NCI-H69 (cell line): ENCODE data around the gene EYS.
A peak's percentile ranks its signal among the peaks of the same experiment; 100 is the strongest.
"Not testable (repeated sequence)": the region's sequence is repeated elsewhere in the genome, so short reads cannot be mapped to it uniquely, and the experiment has no call there.

Experiments used
- DNase-seq: peaks from one replicate; lab custom pipeline; 2025; lab: John Stamatoyannopoulos, UW

Gene EYS

GRCh38 chr6:64238908-64239307, 1468.1 kb downstream of the EYS start:
- DNase-seq: not testable (repeated sequence)

- no peak for DNase-seq
These were observed 1469.0 kb downstream of the EYS start for GRCh38 chr6:64238071-64238470.

DNA sequence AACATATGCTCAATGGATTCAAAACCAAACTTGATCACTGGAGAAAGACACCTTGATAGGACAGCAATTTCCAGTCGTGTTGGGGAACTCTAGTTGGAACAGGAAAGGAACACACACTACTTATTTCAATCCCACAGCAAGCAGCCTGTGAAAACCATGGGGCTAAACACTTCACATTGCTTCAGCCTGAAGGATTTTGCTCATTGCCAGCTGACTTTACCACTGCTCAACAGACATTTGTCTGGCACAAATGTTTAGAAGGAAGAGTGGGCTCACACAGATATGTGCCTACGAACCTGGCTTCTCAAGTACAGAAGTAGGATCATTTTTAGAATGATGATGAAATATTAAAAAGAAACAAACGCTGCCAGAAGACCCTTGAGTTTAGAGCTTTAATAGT, 1473.3 kb downstream of the EYS start:
- peak; percentile 23 for DNase-seq

DNA sequence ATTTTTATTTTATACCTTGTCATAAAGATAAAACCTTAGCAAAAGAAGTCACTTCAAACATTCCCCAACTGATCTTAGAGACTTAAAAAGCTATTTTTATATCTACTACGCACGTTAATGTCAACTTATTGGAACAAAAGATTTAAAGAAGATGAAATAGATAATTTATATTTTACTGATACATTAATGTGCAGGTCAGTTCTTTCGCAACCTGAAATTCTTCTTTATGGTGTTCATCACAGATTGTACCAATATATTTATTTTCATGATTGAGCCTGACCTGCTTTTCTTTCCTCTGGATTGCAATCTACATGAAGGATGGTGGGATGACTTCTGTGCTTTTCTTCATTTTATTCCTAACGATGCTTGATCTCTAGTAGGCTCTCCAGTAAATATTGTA, 1475.1 kb downstream of the EYS start:
- no peak for DNase-seq

- DNase-seq: peak; percentile 54
These were observed 1476.5 kb downstream of the EYS start for GRCh38 chr6:64230530-64230929.

- DNase-seq: no peak
These were observed 1479.2 kb downstream of the EYS start for GRCh38 chr6:64227863-64228262.

DNA sequence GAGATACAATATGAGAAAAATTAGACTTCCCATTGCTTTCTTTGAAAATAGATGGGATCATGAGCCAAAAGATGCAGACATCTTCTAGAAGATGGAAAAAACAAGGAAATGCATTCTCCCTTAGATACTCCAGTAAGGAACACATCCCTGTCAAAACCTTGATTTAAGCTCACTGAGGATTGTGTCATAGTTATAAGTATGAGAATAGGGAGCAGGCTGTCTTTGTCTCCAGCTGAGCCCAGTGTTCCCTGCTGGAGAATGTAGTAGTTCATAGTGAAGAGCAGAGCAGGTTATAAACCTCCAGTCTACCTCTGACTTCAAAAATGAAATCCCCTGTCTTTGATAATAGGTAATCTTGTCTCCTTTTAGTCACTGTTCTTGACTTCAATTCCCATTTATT, 1481.5 kb downstream of the EYS start:
- DNase-seq: peak; percentile 48

- DNase-seq: peak; percentile 90
These were observed 1482.2 kb downstream of the EYS start for GRCh38 chr6:64224819-64225218.

- DNase-seq: no peak
These were observed 1485.2 kb downstream of the EYS start for GRCh38 chr6:64221776-64222175.

- no peak for DNase-seq
These were observed 1486.2 kb downstream of the EYS start for GRCh38 chr6:64220801-64221200.

- DNase-seq: no peak
These were observed 1489.1 kb downstream of the EYS start for GRCh38 chr6:64217721-64218620.

DNA sequence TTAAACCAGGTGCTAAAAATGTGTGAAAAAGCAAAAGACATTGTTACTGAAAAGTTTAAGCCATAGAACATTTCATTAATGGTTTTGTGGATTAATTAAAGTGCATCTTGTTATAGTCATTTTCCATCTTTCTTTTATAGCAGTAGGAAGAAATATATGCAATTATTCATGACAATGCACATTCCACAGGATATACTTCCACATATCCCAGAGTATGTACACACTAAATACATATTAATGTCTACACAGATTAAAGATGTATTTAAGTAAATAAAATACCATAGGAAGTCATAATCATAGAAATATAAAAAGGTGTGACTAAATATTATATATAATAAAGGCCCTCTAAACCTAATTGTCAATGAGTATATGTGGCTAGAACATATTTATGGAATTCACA, 1492.7 kb downstream of the EYS start:
- no peak for DNase-seq

DNA sequence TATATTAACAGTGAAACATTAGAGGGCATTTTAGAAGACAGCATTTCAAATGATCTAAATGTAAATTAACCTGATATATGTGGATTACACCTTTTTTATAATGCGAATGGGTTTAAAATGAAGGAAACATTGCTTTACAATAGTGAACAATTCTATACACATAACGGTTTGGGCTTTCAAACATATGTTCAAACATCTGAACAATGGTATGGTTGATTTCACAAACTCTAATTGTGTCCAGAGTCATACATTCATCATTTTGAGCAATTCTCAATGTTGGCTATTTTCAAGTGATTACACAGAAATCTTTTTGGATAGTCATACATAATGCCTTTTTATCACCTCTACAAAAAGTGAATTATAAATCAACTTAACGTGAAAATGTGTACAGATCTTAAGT, 1493.3 kb downstream of the EYS start:
- no peak for DNase-seq

DNA sequence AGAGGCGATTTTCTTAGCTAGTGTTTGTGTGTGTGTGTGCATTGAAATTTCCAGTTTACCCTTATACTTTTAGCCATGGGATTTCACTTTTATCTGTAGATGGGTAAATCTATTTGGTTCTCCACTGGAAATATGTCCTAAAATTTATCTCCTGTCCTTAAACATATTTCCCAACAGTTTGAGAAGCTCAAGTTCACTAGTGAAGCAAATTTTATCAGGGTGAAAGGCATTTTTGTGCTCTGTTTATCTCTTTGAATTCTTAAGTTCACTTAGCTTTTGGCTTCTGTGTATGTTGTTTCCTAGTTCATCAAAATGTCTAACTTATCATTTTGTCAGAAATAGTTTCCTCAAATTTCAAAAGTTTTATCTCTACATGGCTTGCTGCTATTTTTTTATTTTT, 1509.8 kb downstream of the EYS start:
- no peak for DNase-seq

DNA sequence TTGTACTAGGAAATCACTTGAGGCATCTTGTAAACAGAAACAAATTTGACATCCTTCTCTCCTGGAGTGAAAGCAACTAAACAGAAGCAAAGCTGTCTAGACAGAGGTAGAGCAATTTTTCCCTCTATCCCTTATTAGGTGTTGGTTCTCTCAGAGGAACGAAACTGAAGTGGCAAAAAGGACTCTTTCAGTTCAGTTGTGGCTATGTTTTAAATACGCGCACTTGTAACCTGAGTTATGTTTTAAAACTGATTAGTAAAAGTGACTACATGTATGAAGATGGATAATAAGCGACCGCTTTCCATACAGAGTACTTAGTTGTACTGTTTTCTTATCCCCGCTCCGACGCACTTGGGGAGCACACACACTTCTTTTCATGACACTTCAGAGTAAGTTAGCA, 1520.4 kb downstream of the EYS start:
- DNase-seq: no peak

- no peak for DNase-seq
These were observed 1521.4 kb downstream of the EYS start for GRCh38 chr6:64185621-64186020.

GRCh38 chr6:64175296-64175695, 1531.7 kb downstream of the EYS start:
- DNase-seq: no peak

DNA sequence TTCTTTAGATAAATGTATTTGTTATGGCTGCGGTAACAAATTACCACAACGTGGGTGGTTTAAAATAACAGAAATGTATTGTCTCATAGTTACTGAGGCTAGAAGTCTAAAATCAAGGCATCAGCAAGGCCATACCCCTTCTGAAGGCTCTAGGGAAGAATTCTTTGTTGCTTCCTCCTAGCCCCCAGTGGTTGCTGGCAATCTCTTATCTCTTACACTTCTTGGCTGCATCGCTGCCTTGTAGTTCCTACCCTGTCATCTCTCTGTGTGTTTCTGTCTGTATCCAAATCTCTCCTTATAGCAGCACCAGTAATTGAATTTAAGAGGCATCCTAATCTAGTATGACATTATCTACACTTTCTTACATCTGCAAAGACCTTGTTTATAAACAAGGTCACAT, 1536.7 kb downstream of the EYS start:
- no peak for DNase-seq

- no peak for DNase-seq
These were observed 1546.5 kb downstream of the EYS start for GRCh38 chr6:64160486-64160885.

- peak; percentile 12 for DNase-seq
These were observed 1552.0 kb downstream of the EYS start for GRCh38 chr6:64155063-64155462.

DNA sequence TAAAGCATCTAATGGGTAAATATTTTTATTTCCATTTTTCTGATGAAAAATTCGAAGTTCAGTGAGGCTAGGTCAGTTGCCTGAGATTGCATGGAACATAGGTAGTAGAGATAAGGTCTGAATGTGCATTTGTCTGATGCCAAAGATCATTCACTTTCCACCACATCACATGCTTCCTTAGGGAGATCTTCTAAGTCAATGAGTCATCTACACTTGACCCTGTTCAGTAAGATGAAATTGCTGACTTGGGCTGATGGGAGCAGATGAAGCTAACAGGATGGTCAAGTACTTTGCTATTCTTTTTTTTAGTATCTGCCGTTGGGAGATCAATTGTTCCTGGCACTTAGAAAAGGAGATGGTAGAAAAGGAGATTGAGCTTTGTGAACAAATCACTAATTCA, 1560.2 kb downstream of the EYS start:
- peak; percentile 17 for DNase-seq

GRCh38 chr6:64146094-64146493, 1560.9 kb downstream of the EYS start:
- DNase-seq: no peak

DNA sequence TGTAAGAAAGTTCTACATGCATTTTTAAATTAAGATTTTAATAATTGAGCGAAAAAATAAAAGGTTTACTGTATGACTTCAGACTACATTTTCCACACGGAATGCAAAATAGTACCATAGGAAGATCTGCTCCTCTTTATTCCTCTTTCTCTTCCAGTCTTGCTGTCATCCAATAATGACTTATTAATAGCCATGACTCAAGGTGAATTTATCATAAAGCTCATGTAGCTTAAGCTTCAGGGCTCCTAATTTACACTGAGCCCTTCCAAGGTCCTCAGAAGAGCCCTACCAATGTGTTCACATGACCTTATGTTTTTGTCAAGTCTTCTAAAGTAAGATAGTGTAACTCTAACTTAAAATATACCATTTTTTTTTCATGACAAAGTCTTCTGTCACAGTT, 1561.4 kb downstream of the EYS start:
- no peak for DNase-seq

DNA sequence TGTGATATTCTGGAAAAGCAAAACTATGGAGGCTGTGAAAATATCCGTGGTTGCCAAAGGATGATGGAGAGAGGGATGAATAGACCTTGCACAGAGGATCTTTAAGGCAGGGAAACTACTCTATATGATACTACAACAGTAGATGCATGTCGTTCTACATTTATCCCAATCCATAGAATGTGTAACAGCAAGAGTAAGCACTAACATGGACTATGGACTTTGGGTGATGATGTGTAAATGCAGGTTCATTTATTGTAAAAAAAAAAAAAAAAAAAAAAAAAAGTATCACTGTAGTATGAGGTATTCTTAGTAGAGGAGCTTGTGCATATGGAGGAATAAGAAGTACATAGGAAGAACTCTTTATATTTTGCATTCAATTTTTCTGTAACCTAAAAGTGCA, 1563.9 kb downstream of the EYS start:
- DNase-seq: no peak
